ENCODE data around the gene MED13.

Gene MED13

GRCh38 chr17:62064791-62065563, at the start of gene MED13:
TSS of gene MED13 (minus strand) at chr17:62065278. CDS start at chr17:62065205, 73 bp downstream.
- peak; percentile 23 to 85 (median 64) for DNase-seq
- intact Hi-C loops (cut with DNase I), result loop anchor here (5.0 kb wide), 2 partner anchors 138 to 653 kb away; partner anchors contain the start of gene INTS2

GRCh38 chr17:62112229-62112628, 47.2 kb upstream of the MED13 start:
- DNase-seq, result no peak
- intact Hi-C loops (cut with DNase I), result no loop called here

- intact Hi-C loops (cut with DNase I), result no loop called here
- DNase-seq, result no peak
Observed at GRCh38 chr17:62111562-62112171, 46.6 kb upstream of the MED13 start.

GRCh38 chr17:62110923-62111484, 45.9 kb upstream of the MED13 start:
- DNase-seq, result no peak
- intact Hi-C loops (cut with DNase I), result no loop called here

GRCh38 chr17:62109924-62110323, 44.8 kb upstream of the MED13 start:
- no peak for DNase-seq
- intact Hi-C loops (cut with DNase I), result no loop called here

- DNase-seq, result peak in 5 of 42 donors; percentile 2 to 16 (median 7)
- intact Hi-C loops (cut with DNase I), result no loop called here
Observed at GRCh38 chr17:62109378-62109902, 44.4 kb upstream of the MED13 start.

DNA sequence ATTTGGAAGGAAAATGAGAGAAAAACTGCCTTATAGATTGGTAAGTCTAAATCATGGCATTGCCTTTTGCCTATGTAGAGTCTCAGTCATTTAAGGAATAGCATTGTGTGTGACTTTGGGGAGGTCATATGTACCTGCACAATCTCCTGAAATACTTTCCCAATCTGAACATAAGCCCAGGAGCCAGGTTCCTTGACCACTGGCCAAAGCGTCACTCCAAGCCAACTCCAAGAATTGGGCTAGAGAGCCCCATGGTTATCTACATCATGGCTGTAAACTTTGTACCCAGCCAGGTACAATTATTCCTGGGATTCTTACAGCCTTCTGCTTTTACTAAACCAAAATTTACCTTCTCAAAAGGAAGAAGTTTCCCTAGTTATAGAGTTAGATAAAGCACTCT, 40.8 kb upstream of the MED13 start:
- no peak for DNase-seq
- intact Hi-C loops (cut with DNase I), result no loop called here

GRCh38 chr17:62105357-62105756, 40.3 kb upstream of the MED13 start:
- intact Hi-C loops (cut with DNase I), result no loop called here
- DNase-seq, result no peak

DNA sequence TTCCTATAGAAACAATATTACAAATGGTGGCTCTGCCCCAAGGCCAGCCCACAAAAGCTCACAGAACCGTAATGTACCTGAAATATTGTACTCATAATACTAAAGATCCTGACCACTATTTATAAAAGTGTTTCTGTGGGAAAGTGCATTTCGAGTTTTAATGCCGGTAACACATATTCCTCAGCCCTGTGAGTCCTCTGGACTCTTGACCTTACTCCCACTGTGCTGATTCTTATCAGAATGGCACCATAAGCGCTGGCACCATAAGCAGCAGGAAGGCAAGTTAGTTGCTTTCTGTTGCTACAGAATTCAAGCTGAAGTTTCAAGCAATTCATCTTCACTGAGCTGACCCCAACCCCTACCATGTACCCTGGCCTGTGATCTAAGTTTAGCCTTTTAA, 36.4 kb upstream of the MED13 start:
- no peak for DNase-seq
- intact Hi-C loops (cut with DNase I), result no loop called here

- intact Hi-C loops (cut with DNase I), result no loop called here
- no peak for DNase-seq
Observed at GRCh38 chr17:62101090-62101489, 36.0 kb upstream of the MED13 start.

DNA sequence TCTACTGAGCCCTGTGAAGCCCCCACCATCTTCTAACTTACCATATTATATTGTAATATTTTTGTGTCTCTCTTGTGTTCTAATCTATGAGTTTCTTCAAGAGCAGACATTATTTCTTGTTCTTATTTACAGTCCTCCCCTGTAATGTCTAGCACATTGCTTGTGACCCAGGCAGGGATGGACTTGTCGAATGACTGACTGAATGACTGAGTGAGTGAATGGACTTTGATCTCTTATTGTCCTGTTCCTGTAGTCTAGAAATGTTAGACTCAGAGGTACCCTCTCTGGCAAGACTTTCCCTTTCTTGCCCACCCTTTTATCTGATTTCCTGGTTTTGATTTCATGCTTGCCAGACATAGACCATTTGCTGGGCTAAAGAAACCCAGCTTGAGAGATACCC, 35.0 kb upstream of the MED13 start:
- no peak for DNase-seq
- intact Hi-C loops (cut with DNase I), result no loop called here

DNA sequence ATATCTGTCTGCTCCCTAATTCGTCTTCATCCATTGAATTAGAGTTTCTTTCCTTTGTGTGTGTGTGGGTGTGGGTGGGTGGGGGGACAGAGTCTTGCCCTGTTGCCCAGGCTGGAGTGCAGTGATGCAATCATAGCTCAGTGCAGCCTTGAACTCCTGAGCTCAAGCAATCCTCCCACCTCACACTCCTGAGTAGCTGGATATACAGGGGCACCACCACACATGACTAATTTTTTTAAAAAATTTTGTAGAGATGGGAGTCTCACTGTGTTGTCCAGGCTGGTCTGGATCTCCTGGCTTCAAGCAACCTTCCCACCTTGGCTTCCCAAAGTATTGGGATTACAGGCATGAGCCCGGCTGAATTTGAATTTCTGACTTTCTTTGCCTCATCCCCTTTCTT, 34.5 kb upstream of the MED13 start:
- DNase-seq, result no peak
- intact Hi-C loops (cut with DNase I), result no loop called here

DNA sequence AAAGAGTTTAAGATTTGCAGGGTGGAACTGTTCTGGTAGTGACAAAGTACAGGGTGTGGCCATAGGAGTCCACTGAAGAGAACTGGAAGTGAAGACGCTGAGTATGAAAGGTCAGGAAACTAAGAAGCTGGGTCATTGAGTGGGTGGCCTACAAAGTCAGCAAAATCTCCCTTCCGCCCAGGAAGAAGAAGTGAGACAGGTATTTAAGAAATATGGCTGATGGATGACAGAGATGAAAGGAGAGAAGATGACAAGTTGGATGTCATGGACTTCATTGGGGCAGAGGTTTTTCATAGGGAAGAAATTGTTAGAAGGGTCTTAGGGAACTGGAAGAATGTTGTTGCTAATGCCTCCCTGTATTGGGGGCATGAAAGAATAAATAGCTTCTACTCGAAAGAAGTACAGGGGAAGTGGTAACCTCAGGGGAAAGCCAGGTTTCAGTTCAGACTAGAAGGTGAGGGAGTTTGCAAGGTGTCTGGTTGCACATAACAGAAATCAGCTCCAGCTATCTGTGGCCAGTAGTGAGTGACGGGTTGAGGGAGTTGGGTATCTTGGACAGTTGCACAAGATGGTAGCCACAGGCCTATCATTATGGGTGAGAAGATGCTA, 33.6 kb upstream of the MED13 start:
- intact Hi-C loops (cut with DNase I), result no loop called here
- no peak for DNase-seq

DNA sequence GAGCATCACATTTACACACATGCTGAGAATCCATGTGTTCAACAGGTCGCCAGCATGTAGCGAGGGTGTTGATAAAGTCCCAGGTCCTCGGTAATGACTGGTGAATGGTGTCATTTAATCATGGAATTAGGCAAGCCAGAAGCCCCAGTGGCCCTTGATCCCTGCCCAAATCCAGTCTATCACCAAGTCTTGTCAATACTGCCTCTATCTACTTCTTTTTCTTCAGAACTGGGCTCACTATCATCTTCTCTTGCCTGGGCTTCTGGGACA, 31.3 kb upstream of the MED13 start:
- intact Hi-C loops (cut with DNase I), result no loop called here
- DNase-seq, result no peak

- DNase-seq, result no peak
- intact Hi-C loops (cut with DNase I), result no loop called here
Observed at GRCh38 chr17:62094175-62094574, 29.1 kb upstream of the MED13 start.

GRCh38 chr17:62093188-62094155, 28.4 kb upstream of the MED13 start:
- intact Hi-C loops (cut with DNase I), result no loop called here
- no peak for DNase-seq

- intact Hi-C loops (cut with DNase I), result no loop called here
- DNase-seq, result no peak
Observed at GRCh38 chr17:62092784-62093183, 27.7 kb upstream of the MED13 start.

DNA sequence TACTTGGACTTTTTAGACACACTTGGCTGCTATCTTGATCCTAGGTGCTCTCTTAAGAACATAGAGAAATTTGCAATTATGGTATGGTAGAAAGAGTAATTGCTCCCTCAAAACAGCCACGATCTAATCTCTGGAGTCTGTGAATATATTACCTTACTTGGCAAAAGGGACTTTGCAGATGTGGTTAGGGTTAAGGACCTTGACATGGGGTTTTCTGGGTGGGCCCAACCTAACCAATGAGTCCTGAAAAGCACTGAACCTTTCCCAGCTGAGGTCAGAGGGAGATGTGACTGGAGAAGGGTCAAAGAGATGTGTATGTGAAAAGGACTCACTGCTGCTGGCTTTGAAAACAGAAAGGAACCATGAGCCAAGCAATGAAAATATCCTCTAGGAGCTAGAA, 26.7 kb upstream of the MED13 start:
- no peak for DNase-seq
- intact Hi-C loops (cut with DNase I), result no loop called here

GRCh38 chr17:62090868-62091267, 25.8 kb upstream of the MED13 start:
- no peak for DNase-seq
- intact Hi-C loops (cut with DNase I), result no loop called here
